Tibial nerve (tissue), 3 donors: ENCODE measurements around the gene DDX3X.
"Not testable (repeated sequence)": the region's sequence is repeated elsewhere in the genome, so short reads cannot be mapped to it uniquely, and the experiment has no call there.

Experiments used
- CTCF ChIP-seq, 5 experiments: fragments of 200-600 bp in 3 of 5; fragments of 450-650 bp in 2 of 5; sonication (generic) in 3 of 5; IDR thresholded peaks; one replicate each; pipeline ENCODE4 v1.5.1; 2016 to 2019; ENCODE audit warnings: antibody characterized with exemption in 5 of 5, mild to moderate bottlenecking in 3 of 5, moderate library complexity in 2 of 5
- POLR2A ChIP-seq, 2 donors: fragments of 450-650 bp; IDR thresholded peaks; one replicate each; pipeline ENCODE4 v1.6.1; 2017; ENCODE audit warnings: antibody characterized with exemption in 2 of 2, mild to moderate bottlenecking in 2 of 2, moderate library complexity in 2 of 2

- not testable (repeated sequence) for TF ChIP-seq CTCF, POLR2A (IDR thresholded peaks at IDR 0.05)
These were observed 48.0 kb upstream of the DDX3X start for GRCh38 chrX:41285928-41286327.
